Fibroblast of skin of back (primary cell): ENCODE measurements around the gene COL4A2.

Source experiments
- DNase-seq: peaks from one replicate; pipeline ENCODE4 v3.0.0-alpha.2; 2013

Gene COL4A2

DNA sequence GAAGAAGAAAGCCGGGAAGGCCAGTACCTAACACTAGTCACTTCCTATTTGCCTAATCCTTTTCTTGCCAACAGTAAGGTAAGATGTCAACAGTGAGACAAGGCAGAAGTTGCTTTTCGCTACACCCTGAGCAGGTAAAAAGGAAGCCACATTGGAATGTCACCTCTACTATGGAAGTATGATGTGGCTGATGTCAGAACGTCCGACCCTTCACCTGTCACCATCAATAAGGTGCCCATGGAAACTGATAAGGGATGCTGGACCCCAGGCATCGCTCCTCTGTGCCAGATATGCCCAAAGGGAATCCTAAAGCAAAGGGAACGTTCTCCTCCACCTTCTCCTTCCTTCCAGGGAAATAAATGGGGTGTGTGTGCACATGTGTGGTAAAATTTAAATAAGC, 34.4 kb upstream of the COL4A2 start:
- DNase-seq, result no peak

DNA sequence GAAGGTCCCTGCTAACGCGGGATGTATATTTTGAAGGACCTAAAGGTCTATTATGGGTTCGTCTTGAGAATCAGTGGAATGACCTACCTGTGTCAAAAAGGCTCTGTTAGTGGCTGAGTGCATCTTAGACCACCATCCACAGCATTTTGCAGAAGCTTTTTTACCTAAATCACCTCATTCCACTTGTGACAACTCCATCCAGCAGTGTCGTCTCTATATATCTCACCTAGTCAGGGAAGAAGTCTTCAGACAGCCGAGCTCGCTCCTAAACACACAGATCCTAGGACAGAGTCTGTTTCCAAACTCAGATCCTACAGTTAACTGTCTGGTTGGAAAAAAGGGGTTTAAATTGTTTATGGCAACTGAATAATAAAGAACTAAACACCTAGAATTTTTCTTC, 33.8 kb upstream of the COL4A2 start:
- no peak for DNase-seq

DNA sequence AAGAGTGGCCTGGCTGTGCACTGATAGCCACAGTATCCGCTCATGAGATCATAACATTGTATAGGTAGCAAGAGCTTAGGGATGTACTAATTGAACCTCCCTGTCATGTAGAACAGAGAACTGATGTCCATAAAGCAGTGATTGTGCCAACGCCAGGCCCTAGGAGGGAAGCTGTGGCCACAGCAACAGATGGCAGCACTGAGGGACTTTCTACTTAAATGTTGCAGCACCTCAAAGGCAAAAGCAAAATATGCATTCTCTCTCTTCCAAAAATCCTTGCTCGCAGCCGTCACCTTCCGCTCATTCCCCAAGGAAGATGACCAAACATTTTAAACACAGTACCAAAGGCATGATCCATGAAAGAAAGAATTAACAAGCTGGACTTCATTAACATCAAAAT, 32.4 kb upstream of the COL4A2 start:
- DNase-seq, result no peak

DNA sequence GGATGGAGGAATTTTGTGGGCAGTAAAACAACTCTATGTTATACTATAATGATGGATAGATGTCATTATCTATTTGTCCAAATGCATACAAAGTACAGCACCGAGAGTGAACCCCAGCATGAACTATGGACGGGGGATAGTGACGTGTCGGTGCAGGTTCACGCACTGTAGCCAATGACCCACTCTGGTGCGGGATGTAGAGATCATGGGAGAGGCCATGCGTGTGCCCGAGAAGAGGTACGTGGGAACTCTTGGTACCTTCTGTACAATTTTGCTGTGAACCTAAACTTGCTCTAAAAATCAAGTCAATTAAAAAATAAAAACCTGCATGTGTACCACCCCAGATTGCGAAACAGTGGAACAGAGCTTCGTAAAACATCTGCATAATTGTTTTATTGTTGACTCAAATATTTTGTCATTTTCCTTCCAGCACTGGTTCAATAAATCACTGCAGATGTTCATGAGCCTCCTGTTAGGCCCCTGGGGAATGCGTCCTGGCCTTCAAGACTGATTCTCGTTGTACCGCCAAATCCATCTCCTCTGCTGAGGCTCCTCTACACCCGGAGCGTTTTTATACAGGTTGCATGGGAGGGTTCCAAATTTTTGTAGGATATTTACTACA, 31.0 kb upstream of the COL4A2 start:
- DNase-seq, result no peak

- no peak for DNase-seq
Measured at GRCh38 chr13:110276553-110276950, 30.5 kb upstream of the COL4A2 start.

- no peak for DNase-seq
Measured at GRCh38 chr13:110277357-110277975, 29.6 kb upstream of the COL4A2 start.

DNA sequence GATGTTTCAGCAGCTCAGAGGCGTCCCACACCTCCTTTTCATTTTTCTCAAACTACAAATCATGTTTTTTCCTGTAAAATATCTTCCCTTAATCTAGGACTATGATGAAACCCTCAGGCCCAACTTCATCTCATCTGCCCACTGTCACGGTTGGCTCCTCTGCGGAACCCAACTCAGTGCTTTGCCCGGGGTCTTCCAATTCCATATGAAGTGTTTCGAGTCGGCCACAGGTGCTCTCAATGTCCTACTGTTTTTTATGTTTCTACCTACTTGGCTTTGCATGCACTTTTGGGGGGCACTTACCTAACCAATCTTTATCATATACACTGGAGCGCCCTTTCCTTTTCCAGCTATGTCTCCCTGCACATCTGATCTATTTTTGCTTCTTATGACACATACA, 28.2 kb upstream of the COL4A2 start:
- DNase-seq, result no peak

GRCh38 chr13:110279684-110280083, 27.4 kb upstream of the COL4A2 start:
- no peak for DNase-seq

- DNase-seq, result peak; percentile 91
Measured at GRCh38 chr13:110280231-110280813, 26.8 kb upstream of the COL4A2 start.

DNA sequence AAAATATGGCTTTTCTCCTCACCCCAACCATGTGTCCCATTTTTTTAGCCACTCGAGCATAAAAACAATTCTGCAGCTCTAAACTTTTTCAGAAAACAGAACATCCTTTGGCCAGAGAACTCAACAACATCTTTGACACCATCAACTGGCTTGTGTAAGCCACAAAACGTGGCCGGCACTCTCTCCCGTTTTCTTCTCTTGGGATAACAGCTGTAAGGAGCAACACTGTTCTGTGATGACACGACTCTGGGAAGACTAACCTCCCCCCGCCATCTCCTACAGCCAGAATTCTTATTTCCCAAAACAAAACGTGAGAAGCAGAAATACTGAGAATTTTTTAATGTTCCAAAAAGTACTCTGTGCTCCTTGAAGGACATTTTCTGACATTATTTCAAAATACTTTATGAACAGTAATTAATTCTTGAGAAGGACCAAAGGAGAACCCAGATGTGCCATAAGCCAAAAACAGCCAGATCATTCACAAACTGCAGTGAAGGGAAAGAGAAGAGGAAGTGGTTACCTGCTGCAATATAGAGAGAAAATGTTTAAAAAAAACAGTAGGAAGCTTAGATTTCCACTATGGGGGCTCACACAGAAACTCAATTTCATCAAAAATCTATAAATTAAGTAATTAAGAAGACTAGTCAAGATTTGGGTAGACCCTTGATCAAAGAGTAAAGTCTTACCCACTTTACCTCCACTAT, 25.9 kb upstream of the COL4A2 start:
- DNase-seq, result no peak

GRCh38 chr13:110281736-110282135, 25.3 kb upstream of the COL4A2 start:
- no peak for DNase-seq

- DNase-seq, result no peak
Measured at GRCh38 chr13:110282316-110282841, 24.7 kb upstream of the COL4A2 start.

- peak; percentile 83 for DNase-seq
Measured at GRCh38 chr13:110283736-110284517, 23.2 kb upstream of the COL4A2 start.

DNA sequence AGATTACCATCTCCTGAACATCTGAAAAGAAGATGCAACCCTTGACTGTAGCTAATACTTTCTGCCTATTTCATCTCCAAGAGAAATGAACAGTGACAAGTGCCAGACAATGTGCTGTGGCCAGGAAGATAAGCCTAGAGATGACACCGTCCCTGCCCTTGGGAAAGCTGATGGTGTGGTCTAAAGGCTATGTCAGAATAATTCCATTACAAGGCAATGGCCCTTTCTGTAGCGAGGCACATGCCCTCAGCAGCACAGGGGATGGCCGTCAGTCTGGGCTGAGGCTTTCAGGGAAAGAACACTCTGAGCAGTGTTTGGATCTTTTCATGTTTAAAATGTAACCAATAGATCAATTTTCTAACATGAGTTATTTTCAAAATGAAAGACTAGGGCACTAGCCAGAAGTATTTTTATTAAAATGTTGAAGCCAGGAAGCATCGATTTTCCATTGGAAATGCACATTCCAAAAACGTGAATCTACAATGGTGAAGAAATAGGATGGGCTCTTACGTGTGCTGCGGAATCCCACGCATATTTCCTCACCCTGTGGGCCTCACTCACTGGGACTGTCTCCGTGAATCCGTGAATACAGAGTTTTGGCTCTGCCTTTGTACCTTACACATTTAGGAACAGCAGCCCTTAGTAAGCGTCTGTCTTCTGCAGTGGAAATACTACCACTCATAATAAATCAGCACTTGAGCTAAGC, 22.2 kb upstream of the COL4A2 start:
- no peak for DNase-seq

DNA sequence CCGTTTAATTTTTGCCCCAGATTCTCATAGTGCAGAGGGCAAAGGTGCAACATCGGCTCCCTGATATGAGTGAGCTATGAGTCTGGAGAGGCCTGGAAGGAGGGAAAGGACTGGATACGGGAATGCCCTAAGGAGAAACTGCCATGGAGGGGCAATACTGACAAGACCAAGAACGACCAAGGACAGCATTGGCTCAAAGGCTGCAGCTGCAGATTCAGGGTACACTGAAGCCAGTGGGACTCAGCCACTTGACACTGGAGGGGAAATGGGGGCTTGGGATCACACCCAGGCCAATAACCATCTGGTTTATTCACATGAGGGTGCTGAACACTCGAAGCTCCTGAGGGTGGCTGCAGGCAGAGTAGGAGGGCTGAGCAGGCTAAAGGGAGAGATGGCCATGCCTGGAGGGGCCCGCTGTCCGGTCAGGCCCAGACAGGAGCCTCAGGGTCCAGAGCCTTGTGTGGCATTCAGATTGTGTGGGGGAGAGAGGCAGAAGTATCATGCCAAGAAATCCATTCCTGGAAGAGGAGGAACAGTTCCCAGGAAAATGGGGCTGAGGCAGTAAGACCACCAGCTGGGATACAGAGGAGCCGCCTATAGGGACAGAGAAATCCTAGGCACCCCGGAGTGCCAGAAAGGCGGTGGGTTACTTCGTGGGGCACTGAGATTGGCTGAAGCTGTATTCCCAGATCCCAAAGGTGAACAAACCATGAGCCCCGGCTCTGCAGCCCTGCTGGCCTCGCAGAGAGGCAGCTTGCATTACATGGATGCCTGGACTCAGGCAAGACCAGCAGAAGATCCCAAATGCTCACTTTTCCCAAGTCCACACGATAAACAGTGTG, 20.9 kb upstream of the COL4A2 start:
- no peak for DNase-seq

- DNase-seq, result no peak
Measured at GRCh38 chr13:110286833-110287819, 20.0 kb upstream of the COL4A2 start.

- no peak for DNase-seq
Measured at GRCh38 chr13:110289174-110289573, 17.9 kb upstream of the COL4A2 start.

DNA sequence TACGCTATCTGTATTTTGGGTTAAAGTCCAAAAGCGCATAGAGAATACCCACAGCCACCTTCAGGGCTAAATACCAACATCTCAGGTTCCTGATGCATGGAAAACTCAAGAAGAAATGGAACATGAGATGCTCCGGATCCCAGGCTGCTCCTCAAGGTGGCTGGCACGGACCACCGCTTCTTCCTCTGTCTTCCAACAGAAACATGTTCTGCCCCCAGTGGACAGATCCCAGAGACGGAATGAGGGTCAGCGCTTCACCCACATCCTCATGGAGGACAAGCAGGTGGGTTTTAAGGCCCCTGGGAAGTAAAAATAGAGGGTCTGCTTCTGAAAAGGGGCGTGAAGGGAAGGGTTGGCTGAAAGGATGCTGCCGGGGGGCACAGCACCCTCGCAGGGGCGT, 17.4 kb upstream of the COL4A2 start:
- no peak for DNase-seq

- DNase-seq, result no peak
Measured at GRCh38 chr13:110290153-110290552, 16.9 kb upstream of the COL4A2 start.

DNA sequence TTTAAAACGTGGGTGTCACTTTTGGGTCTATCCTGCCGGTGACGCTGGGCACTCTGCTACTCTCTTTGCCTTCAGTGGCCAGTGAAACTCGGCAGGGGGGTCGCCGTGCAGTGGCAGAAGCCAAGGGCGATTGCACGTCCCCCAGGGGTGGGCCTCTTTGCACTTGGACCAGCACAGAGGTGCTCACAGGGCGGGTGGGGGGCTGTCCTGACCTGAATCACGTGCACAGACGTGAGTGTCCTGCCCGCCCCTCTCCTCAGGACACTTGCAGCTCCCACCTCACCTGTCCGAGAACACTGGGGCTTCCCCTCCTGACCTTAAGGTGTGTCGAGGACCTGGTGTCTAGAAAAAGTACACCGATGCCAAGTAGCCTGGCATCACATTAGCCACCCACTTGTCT, 16.3 kb upstream of the COL4A2 start:
- no peak for DNase-seq
